GM10248 (cell line): Measurements from ENCODE around the gene ANTXRL.
"Not testable (repeated sequence)": the region's sequence is repeated elsewhere in the genome, so short reads cannot be mapped to it uniquely, and the experiment has no call there.

Experiments
- CTCF ChIA-PET: fragments of 300-600 bp; sonication (Branson Sonifier 250); formaldehyde crosslinking; extraction: SDS; loops from one replicate; lab custom pipeline; 2021; ENCODE audit warnings: antibody characterized with exemption; lab: Yijun Ruan, JAX
- POLR2A ChIA-PET: fragments of 350-650 bp; sonication (Branson Sonifier 250); formaldehyde crosslinking; extraction: SDS; loops from one replicate; lab custom pipeline; 2020; ENCODE audit warnings: antibody characterized with exemption; lab: Yijun Ruan, JAX
- DNase-seq: peaks from one replicate; pipeline ENCODE4 v3.0.0; 2012; ENCODE audit errors: extremely low spot score
- TF ChIP-seq, protein P1 (sequence below): IDR thresholded peaks from 2 replicates; pipeline ENCODE4 v1.5.1; 2012; ENCODE audit warnings: mild to moderate bottlenecking, low read depth; ENCODE audit errors: extremely low read depth, missing control alignments, control extremely low read depth

Gene ANTXRL

DNA sequence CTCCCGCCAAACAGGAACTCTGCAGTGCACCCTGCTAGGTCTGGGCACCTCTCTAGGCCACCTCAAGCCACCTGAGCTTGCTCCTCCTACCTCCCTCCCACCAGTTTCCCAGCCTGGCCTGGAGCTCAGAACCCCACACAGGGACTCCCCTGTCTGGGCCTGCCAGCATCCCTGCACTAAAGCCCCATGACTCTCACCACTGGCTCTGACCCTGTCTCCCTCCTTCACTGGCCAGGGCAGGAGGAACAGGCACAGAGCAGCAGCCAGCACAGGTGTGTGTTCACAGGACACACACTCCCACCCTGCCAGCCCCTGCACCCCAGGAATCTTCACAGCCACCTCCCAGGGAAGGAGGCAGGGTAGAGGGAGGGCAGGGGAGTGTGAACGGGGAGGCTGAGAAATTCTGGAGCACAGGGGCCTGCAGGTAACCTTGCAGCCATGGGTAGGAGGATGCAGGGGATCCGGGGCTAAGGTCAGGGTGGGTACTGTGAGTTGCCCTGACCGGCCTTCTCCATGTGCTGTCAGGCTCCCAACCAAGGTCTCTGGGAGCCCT, 13.9 kb upstream of the ANTXRL start:
- ChIA-PET POLR2A (no interaction called here), CTCF (no interaction called here)
- DNase-seq = no peak
- TF ChIP-seq, protein P1, sequence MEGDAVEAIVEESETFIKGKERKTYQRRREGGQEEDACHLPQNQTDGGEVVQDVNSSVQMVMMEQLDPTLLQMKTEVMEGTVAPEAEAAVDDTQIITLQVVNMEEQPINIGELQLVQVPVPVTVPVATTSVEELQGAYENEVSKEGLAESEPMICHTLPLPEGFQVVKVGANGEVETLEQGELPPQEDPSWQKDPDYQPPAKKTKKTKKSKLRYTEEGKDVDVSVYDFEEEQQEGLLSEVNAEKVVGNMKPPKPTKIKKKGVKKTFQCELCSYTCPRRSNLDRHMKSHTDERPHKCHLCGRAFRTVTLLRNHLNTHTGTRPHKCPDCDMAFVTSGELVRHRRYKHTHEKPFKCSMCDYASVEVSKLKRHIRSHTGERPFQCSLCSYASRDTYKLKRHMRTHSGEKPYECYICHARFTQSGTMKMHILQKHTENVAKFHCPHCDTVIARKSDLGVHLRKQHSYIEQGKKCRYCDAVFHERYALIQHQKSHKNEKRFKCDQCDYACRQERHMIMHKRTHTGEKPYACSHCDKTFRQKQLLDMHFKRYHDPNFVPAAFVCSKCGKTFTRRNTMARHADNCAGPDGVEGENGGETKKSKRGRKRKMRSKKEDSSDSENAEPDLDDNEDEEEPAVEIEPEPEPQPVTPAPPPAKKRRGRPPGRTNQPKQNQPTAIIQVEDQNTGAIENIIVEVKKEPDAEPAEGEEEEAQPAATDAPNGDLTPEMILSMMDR = no peak

DNA sequence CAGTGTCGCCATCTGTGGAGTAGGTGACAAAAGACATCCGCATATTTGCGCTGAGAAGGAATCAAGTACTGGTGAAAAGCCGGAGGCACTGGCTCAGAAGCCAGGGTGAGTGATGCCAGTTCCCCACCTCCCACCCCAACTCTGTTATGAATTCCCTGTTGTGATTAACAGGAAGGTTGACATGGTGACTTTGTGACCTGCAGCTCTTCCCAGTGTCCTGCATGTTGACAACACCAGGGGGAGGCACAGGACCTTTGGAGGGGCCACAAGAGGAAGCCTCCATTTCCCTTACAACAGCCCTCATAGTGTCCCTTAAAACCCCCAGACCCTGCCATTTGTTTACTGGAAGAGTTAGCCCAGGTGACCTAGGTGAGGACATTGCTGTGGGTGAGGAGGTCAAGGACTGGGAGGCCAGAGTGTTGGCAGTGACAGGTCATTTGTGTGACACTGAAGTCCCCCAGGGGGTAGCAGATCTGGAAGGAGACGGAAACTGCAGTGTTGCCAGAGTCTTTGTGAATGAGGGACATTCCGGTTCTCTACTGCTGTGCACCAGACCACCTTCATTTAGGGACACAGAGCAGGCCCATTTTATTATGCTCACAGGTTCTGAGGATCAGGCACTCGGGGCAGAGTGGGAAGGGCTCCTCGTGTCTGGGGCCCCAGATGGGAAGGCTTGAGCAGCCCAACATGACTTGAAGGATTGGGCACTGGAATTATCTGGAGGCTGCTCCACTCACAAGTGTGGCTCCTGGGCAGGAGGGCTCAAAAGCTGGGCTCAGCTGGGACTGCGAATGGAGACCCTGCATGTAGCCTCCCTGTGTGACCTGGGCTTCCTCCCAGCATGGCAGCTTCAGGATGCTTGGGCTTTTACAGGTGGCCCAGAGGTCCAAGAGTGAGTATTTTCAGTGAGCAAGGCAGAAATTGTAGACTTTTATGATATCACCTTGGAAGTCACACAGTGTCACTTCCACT, 13.0 kb upstream of the ANTXRL start:
- TF ChIP-seq, protein P1 = no peak
- CTCF ChIA-PET = no interaction called here
- DNase-seq = no peak
- POLR2A ChIA-PET = no interaction called here

DNA sequence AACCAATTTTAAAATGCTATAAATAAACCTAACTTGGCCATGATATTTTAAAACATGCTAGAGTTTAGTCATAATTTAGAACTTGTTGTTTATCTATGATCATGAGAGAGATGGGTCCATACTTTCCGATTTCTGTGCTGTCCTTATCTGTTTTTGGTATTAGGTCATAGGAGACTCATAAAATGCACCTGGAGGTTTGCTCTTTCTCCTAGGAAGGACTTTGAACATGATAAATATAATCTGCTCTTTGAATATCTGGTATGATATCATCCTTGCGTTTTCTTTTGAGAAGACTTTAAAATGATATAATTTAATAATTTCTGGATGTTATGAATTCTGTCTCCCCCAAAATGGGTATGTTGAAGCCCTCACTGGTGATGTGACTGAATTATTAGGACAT, 9.0 kb upstream of the ANTXRL start:
- TF ChIP-seq, protein P1 = no peak
- no peak for DNase-seq
- ChIA-PET POLR2A (no interaction called here), CTCF (no interaction called here)

DNA sequence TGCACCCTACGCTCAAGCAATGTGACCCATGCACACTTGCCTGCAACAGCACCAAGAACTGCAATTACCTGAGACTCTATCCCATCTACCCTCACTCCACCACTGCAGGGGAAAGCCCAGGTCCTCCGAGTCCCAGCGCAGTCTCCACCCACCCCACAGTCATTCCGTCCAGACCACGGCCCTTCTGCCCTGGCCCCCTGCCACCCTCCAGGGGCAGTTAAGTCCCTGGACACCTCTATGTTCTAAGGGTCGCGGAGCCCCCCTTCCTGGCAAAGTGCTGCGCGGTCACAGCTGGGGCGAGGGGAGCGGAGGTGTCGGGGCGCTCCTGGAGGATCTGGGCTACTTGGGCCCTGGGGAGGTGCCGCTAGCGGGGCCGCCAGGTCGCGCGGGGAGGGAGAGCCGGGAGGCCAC, 4.4 kb upstream of the ANTXRL start:
- CTCF ChIA-PET, DNase-seq, POLR2A ChIA-PET: not testable (repeated sequence)

DNA sequence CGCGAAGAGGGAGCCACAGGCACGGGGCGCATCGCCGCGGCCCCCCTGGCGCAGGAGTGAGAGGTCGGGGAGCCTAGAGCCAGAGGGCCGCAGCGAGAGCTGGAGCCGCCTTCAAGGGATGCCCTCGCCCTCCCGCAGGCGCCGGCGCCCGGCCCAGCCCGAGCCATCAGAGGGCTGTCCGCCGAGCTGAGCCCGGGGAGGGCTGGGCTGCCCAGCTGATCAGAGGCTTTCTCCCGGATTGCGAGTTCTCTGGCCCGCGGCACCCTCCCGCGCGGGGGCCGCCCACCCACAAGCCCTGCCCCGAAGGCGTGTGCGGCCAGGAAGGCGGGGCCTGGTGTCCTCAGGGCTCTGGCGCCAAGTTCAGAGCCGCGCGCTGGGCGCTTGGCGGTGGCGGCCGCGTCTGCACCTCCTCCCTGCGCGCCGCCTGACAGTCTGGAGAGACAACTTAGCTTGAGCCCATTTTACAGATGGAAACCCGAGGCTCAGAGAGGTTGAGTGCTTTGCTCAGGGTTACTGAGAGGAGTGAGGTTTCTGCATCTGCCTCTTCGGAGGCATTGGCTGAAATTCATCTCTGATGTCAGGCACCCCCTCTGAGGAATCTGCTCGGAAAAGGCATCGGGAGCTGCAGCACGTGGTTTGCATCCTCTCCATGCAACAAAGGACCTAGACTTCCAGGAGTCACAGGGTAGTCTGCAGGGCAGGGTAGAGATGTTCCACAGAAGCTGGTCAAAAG, 3.8 kb upstream of the ANTXRL start:
- POLR2A ChIA-PET = no interaction called here

DNA sequence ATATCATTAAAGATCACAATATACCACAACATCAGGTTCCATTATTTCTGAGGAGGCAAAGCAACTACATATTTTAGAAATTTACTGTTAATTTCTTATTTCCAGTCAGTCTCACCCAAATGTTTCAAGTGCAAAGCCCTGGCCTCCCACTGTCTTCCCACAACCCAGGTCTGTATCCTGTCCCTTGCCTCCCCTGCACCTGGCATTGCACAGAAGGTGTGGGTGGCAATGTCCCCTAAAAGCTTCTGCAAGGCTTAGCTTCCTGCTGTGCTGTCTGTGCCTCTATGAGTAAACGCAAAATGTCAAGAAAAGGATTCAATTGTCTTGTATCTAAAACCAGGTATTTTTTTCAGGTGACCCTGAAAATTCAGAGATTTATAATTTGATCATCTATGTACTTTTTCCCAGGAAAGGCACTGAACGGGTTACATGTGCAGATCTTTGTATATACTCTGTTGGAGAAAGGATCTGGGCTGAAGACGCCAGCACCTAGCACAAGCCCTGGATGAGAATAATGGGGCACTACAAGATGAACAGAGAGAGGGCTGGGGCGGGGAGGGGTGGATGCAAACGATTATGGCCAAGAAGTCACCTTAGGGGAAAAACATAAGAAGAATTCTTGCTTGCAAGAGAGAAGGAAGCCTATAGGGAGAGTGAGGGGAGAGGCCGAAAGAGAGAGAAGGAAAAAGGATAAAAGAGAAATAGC, 3.1 kb upstream of the ANTXRL start:
- ChIA-PET CTCF (interaction anchor here (0.9 to 1.6 kb wide), 2 partner anchors 42 to 56 kb away, joined by 3 read pairs; no protein-coding TSS in a partner anchor), POLR2A (no interaction called here)
- TF ChIP-seq, protein P1 = no peak
- DNase-seq = no peak

More for the DNA sequence above, 3.8 kb upstream of the ANTXRL start:
- TF ChIP-seq, protein P1 = no peak
- DNase-seq = peak; percentile 62
- CTCF ChIA-PET = interaction anchor here (0.9 kb wide), 1 partner anchor 42 kb away, joined by 3 read pairs; no protein-coding TSS in a partner anchor
